Neural cell (in vitro differentiated cells): Measurements from ENCODE around the gene NFYB. TPM values are rescaled to one million over a fixed set of nuclear protein-coding genes. Genes with fewer than 3 reads are reported as not detected.

Experiments used
- H2AFZ ChIP-seq: fragments of 200-600, 300-800 bp; sonication (generic), shearing (Covaris generic); 2 replicates; pipeline ENCODE4 v1.6.0; 2014; ENCODE audit warnings: low read depth, mild to moderate bottlenecking, antibody characterized with exemption, low read length, moderate library complexity
- H3F3A ChIP-seq: fragments of 200-600 bp; shearing (Covaris generic); 2 replicates; pipeline ENCODE4 v1.6.1; 2016; ENCODE audit warnings: mild to moderate bottlenecking, moderate library complexity, mixed read lengths, antibody characterized with exemption, low read length; ENCODE audit not compliant: insufficient read depth, poor library complexity, severe bottlenecking
- H3K27ac ChIP-seq: fragments of 200-600, 300-800 bp; sonication (generic), shearing (Covaris generic); 2 replicates; pipeline ENCODE4 v1.5.1; 2014; ENCODE audit warnings: mild to moderate bottlenecking, low read length, moderate library complexity
- H3K27me3 ChIP-seq: fragments of 300-800, 200-600 bp; sonication (generic), shearing (Covaris generic); 2 replicates; pipeline ENCODE4 v1.6.0; 2014; ENCODE audit warnings: mild to moderate bottlenecking, low read depth, low read length, moderate library complexity; ENCODE audit not compliant: insufficient read depth
- H3K36me3 ChIP-seq: fragments of 300-800, 200-600 bp; sonication (generic), shearing (Covaris generic); 2 replicates; pipeline ENCODE4 v1.5.1; 2014; ENCODE audit warnings: mild to moderate bottlenecking, antibody characterized with exemption, low read length, moderate library complexity; ENCODE audit not compliant: insufficient read depth
- H3K4me2 ChIP-seq: fragments of 300-800, 200-600 bp; sonication (generic), shearing (Covaris generic); 2 replicates; pipeline ENCODE4 v1.6.0; 2014; ENCODE audit warnings: mild to moderate bottlenecking, low read length
- H3K4me3 ChIP-seq: fragments of 300-800, 200-600 bp; sonication (generic), shearing (Covaris generic); 2 replicates; pipeline ENCODE4 v1.5.1; 2014; ENCODE audit warnings: mild to moderate bottlenecking, low read length, moderate library complexity
- H3K79me2 ChIP-seq: fragments of 200-600 bp; shearing (Covaris generic); replicated peaks from 2 replicates; pipeline ENCODE4 v1.6.0; 2014; ENCODE audit warnings: mild to moderate bottlenecking, low read length, moderate library complexity; ENCODE audit not compliant: insufficient read depth
- H3K9ac ChIP-seq: fragments of 300-800, 200-600 bp; sonication (generic), shearing (Covaris generic); 2 replicates; pipeline ENCODE4 v1.6.1; 2016; ENCODE audit warnings: mild to moderate bottlenecking, low read length, mixed read lengths
- H3K9me2 ChIP-seq: fragments of 200-600 bp; shearing (Covaris generic); 2 replicates; pipeline ENCODE4 v1.6.1; 2016; ENCODE audit warnings: mild to moderate bottlenecking, low read length, mixed read lengths; ENCODE audit not compliant: insufficient read depth
- H3K9me3 ChIP-seq: fragments of 200-600, 300-800 bp; sonication (generic), shearing (Covaris generic); 2 replicates; pipeline ENCODE4 v1.6.1; 2016; ENCODE audit warnings: mild to moderate bottlenecking, mixed run types, low read length, moderate library complexity, mixed read lengths
- H4K20me1 ChIP-seq: fragments of 200-600 bp; shearing (Covaris generic); 2 replicates; pipeline ENCODE4 v1.6.1; 2016; ENCODE audit warnings: mild to moderate bottlenecking, mixed run types; ENCODE audit not compliant: insufficient read depth
- CTCF ChIP-seq: fragments of 450-650 bp; IDR thresholded peaks from 2 replicates; pipeline ENCODE4 v1.5.1; 2014; ENCODE audit warnings: antibody characterized with exemption, mild to moderate bottlenecking, moderate library complexity; ENCODE audit not compliant: poor library complexity, severe bottlenecking
- EZH2 ChIP-seq: fragments of 200-600, 300-800 bp; shearing (Covaris generic), sonication (generic); IDR thresholded peaks from 2 replicates; pipeline ENCODE4 v1.6.1; 2014; ENCODE audit warnings: antibody characterized with exemption, low read length, borderline replicate concordance, mild to moderate bottlenecking; ENCODE audit not compliant: insufficient read depth, poor library complexity, severe bottlenecking
- MXI1 ChIP-seq: fragments of 450-650 bp; conservative IDR thresholded peaks from 2 replicates; pipeline ENCODE4 v1.6.1; 2014; ENCODE audit warnings: antibody characterized with exemption, mild to moderate bottlenecking; ENCODE audit not compliant: poor library complexity, severe bottlenecking
- POLR2AphosphoS5 ChIP-seq: IDR thresholded peaks from 2 replicates; pipeline ENCODE4 v1.6.1; 2012
- RAD21 ChIP-seq: fragments of 450-650 bp; conservative IDR thresholded peaks from 2 replicates; pipeline ENCODE4 v1.6.1; 2014; ENCODE audit warnings: antibody characterized with exemption, mild to moderate bottlenecking, moderate library complexity
- REST ChIP-seq: IDR thresholded peaks from 2 replicates; pipeline ENCODE4 v1.6.1; 2012; ENCODE audit warnings: borderline replicate concordance
- SMC3 ChIP-seq: fragments of 450-650 bp; conservative IDR thresholded peaks from 2 replicates; pipeline ENCODE4 v1.6.1; 2014; ENCODE audit warnings: antibody characterized with exemption, mild to moderate bottlenecking, moderate library complexity; ENCODE audit not compliant: poor library complexity
- TAF1 ChIP-seq: IDR thresholded peaks from 2 replicates; pipeline ENCODE4 v1.6.1; 2012; ENCODE audit warnings: low read depth
- polyA plus RNA-seq: library from polyadenylated mRNA; depleted of rRNA; stranded (reverse); fragments of >200 nt; gene quantifications from 2 replicates; pipeline ENCODE4 v1.2.3, GENCODE V29; 2014

The NFYB gene
- polyA plus RNA-seq, 1 donor from 2014 or later: 60.8 TPM

- Histone ChIP-seq H2AFZ (no peak overlapping the region), H3K27ac (no peak overlapping the region), H3K4me3 (no peak overlapping the region), H4K20me1 (no peaks in the 10 kb centered on the region), H3K36me3 (no peaks in the 10 kb centered on the region), H3K9me3 (no peaks in the 10 kb centered on the region), H3K9ac (no peak overlapping the region), H3K27me3 (no peaks in the 10 kb centered on the region), H3K9me2 (no peaks in the 10 kb centered on the region), H3K4me2 (no peak overlapping the region), H3K79me2 (no peaks in the 10 kb centered on the region), H3F3A (no peaks in the 10 kb centered on the region)
- TF ChIP-seq MXI1 (no peak), EZH2 (no peak), RAD21 (no peak), REST (no peak), TAF1 (no peak), SMC3 (no peak), POLR2AphosphoS5 (no peak)
These were observed 4.5 kb upstream of the NFYB start for GRCh38 chr12:104142543-104142942.

DNA sequence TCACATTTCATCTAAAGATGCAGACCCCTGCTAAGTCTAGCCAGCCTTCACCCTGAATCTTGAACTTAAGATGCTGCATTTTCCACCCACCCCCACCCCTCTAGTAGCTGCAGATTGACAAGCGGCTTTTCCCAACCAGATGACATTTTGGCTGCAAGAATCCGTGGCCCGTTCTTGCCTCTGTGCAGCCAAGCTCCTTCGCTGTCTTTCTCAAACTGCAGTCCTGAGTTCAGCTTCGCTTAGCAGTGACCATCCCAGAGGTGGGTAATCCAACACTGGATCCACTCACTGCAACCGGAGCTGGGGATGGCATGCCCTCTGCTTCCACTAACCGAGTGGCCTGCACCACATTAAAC, 765 bp upstream of the NFYB start:
- Histone ChIP-seq H3K27me3 (no peaks in the 10 kb centered on the region), H3K27ac (peak overlapping the region; percentile 86), H4K20me1 (no peaks in the 10 kb centered on the region), H3K9ac (peak overlapping the region; percentile 86), H3F3A (peaks cover 6% of the 10 kb centered on the region), H3K4me2 (peak overlapping the region; percentile 57), H3K9me2 (no peaks in the 10 kb centered on the region), H3K79me2 (peaks cover 26% of the 10 kb centered on the region), H2AFZ (peak overlapping the region; percentile 98), H3K9me3 (no peaks in the 10 kb centered on the region), H3K4me3 (peak overlapping the region; percentile 71), H3K36me3 (no peaks in the 10 kb centered on the region)
- TF ChIP-seq REST (peak; percentile 59), RAD21 (no peak), MXI1 (no peak), TAF1 (no peak), CTCF (no peak)
